Measurements from ENCODE around the gene NBAS. TPM values are rescaled to one million over a fixed set of nuclear protein-coding genes. Genes with fewer than 3 reads are reported as not detected.
A peak's percentile ranks its signal among the peaks of the same experiment; 100 is the strongest.

NBAS gene
- total and polyA plus RNA-seq, 2 of the 13 experiments (the other 11 are each of a cell fraction or from before 2014, with no cell fraction given) = 33.6 to 58.7 TPM

GRCh38 chr2:15560988-15561573 is at the start of gene NBAS (continued):
- TF ChIP-seq ARID4A (CRISPR knock-in tag; IDR thresholded peaks at IDR 0.05; ENCODE audit: borderline replicate concordance) = peak; percentile 96
- TF ChIP-seq ZMYM4 (CRISPR knock-in tag; IDR thresholded peaks at IDR 0.05) = peak; percentile 97
- TF ChIP-seq ISL2 (CRISPR knock-in tag; IDR thresholded peaks at IDR 0.05) = peak; percentile 67; the same call in 1 of the 2 replicates
- TF ChIP-seq NR0B2 (CRISPR knock-in tag; IDR thresholded peaks at IDR 0.05) = no peak
- peak; percentile 99 for TF ChIP-seq YY1 (IDR thresholded peaks at IDR 0.05; ENCODE audit: insufficient read depth, insufficient replicate concordance, low read depth, low read length)
- peak; percentile 52; the same call in 1 of the 2 replicates for TF ChIP-seq ATF2 (CRISPR knock-in tag; IDR thresholded peaks at IDR 0.05)
- no peak for TF ChIP-seq ELF4 (CRISPR knock-in tag; IDR thresholded peaks at IDR 0.05; ENCODE audit: borderline replicate concordance)
- no peak for TF ChIP-seq FOXO1 (CRISPR knock-in tag; IDR thresholded peaks at IDR 0.05)
- TF ChIP-seq TFDP2 (CRISPR knock-in tag; IDR thresholded peaks at IDR 0.05) = no peak
- no peak for TF ChIP-seq ZSCAN31 (CRISPR knock-in tag; IDR thresholded peaks at IDR 0.05; ENCODE audit: low read depth)
- peak; percentile 93 for TF ChIP-seq ZNF124 (CRISPR knock-in tag; IDR thresholded peaks at IDR 0.05)
- TF ChIP-seq ZNF598 (CRISPR knock-in tag; IDR thresholded peaks at IDR 0.05; ENCODE audit: borderline replicate concordance) = no peak
- TF ChIP-seq REL (CRISPR knock-in tag; conservative IDR thresholded peaks at IDR 0.05) = no peak
- TF ChIP-seq TRAFD1 (CRISPR knock-in tag; IDR thresholded peaks at IDR 0.05; ENCODE audit: borderline replicate concordance) = no peak
- no peak for TF ChIP-seq ZNF503 (CRISPR knock-in tag; IDR thresholded peaks at IDR 0.05)
- peak; percentile 62; the same call in 1 of the 2 replicates for TF ChIP-seq HMG20A (CRISPR knock-in tag; IDR thresholded peaks at IDR 0.05; ENCODE audit: borderline replicate concordance)

All from HepG2 (cell line).